ENCODE data around the gene R3HDM1.
A peak's percentile ranks its signal among the peaks of the same experiment; 100 is the strongest.
"Not testable (repeated sequence)": the region's sequence is repeated elsewhere in the genome, so short reads cannot be mapped to it uniquely, and the experiment has no call there.

Gene R3HDM1

GRCh38 chr2:135638825-135639224 is 107.5 kb downstream of the R3HDM1 start:
- DNase-seq (ENCODE audit: low read depth in 2 of 2, low spot score in 1 of 2), result no peak

- DNase-seq (ENCODE audit: low read depth in 2 of 2, low spot score in 1 of 2), result no peak
Observed at GRCh38 chr2:135641156-135642068, 110.1 kb downstream of the R3HDM1 start.

- DNase-seq (ENCODE audit: low read depth in 2 of 2, low spot score in 1 of 2), result no peak
Observed at GRCh38 chr2:135647836-135648579, 116.7 kb downstream of the R3HDM1 start.

GRCh38 chr2:135650721-135651120 is 119.4 kb downstream of the R3HDM1 start:
- DNase-seq (ENCODE audit: low read depth in 2 of 2, low spot score in 1 of 2), result no peak

- no peak for DNase-seq (ENCODE audit: low read depth in 2 of 2, low spot score in 1 of 2)
Observed at GRCh38 chr2:135651717-135652116, 120.4 kb downstream of the R3HDM1 start.

GRCh38 chr2:135654239-135654638 is 123.0 kb downstream of the R3HDM1 start:
- not testable (repeated sequence) for DNase-seq (ENCODE audit: low read depth in 2 of 2, low spot score in 1 of 2)

GRCh38 chr2:135657806-135658582 is 126.7 kb downstream of the R3HDM1 start:
- peak; percentile 5 to 33 for DNase-seq (ENCODE audit: low read depth in 2 of 2, low spot score in 1 of 2)

- no peak for DNase-seq (ENCODE audit: low read depth in 2 of 2, low spot score in 1 of 2)
Observed at GRCh38 chr2:135662088-135662487, 130.8 kb downstream of the R3HDM1 start.

- DNase-seq (ENCODE audit: low read depth in 2 of 2, low spot score in 1 of 2), result no peak
Observed at GRCh38 chr2:135663148-135663700, 131.9 kb downstream of the R3HDM1 start.

- DNase-seq (ENCODE audit: low read depth in 2 of 2, low spot score in 1 of 2), result no peak
Observed at GRCh38 chr2:135664623-135665068, 133.4 kb downstream of the R3HDM1 start.

GRCh38 chr2:135667045-135667444 is 135.8 kb downstream of the R3HDM1 start:
- no peak for DNase-seq (ENCODE audit: low read depth in 2 of 2, low spot score in 1 of 2)

GRCh38 chr2:135674453-135674852 is 143.2 kb downstream of the R3HDM1 start:
- no peak for DNase-seq (ENCODE audit: low read depth in 2 of 2, low spot score in 1 of 2)

- DNase-seq (ENCODE audit: low read depth in 2 of 2, low spot score in 1 of 2), result no peak
Observed at GRCh38 chr2:135676031-135676430, 144.7 kb downstream of the R3HDM1 start.

- no peak for DNase-seq (ENCODE audit: low read depth in 2 of 2, low spot score in 1 of 2)
Observed at GRCh38 chr2:135679125-135679524, 147.8 kb downstream of the R3HDM1 start.

- DNase-seq (ENCODE audit: low read depth in 2 of 2, low spot score in 1 of 2), result no peak
Observed at GRCh38 chr2:135685361-135685760, 154.1 kb downstream of the R3HDM1 start.

GRCh38 chr2:135688978-135689377 is 157.7 kb downstream of the R3HDM1 start:
- no peak for DNase-seq (ENCODE audit: low read depth in 2 of 2, low spot score in 1 of 2)

- DNase-seq (ENCODE audit: low read depth in 2 of 2, low spot score in 1 of 2), result no peak
Observed at GRCh38 chr2:135689679-135690078, 158.4 kb downstream of the R3HDM1 start.

GRCh38 chr2:135694711-135695110 is 163.4 kb downstream of the R3HDM1 start:
- DNase-seq (ENCODE audit: low read depth in 2 of 2, low spot score in 1 of 2), result no peak

GRCh38 chr2:135698838-135699237 is 167.6 kb downstream of the R3HDM1 start:
- no peak for DNase-seq (ENCODE audit: low read depth in 2 of 2, low spot score in 1 of 2)

GRCh38 chr2:135701442-135701841 is 170.2 kb downstream of the R3HDM1 start:
- DNase-seq (ENCODE audit: low read depth in 2 of 2, low spot score in 1 of 2), result no peak

- no peak for DNase-seq (ENCODE audit: low read depth in 2 of 2, low spot score in 1 of 2)
Observed at GRCh38 chr2:135703300-135703699, 172.0 kb downstream of the R3HDM1 start.
